NCI-H2081 treated with DMSO at 0.1 percent for 48 hours (cell line): ENCODE results near the gene FBLN5.

Source experiments
- DNase-seq: peaks from one replicate; lab custom pipeline; 2025; lab: John Stamatoyannopoulos, UW

FBLN5 gene

DNA sequence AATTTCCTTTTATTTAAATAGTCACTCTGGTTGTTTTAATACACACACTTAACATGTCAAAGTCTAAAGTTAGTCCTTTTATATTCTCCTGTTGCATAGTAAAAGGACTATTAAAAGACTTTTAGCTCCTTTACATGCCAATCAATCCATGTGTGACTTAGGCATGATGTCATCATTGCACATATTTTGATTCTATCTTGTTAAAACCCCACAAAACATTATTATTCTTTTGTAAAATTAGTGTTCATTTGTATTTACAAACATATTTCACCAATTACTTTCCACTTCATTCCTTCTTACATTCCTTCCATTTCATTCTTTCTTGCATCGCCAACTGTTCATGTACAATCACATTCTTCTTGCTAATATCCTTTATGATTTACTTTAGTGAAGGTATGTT is 119.7 kb downstream of the FBLN5 start:
- no peak for DNase-seq
